Astrocyte of the cerebellum (primary cell): ENCODE measurements around the gene ZNF653.

Source experiments
- DNase-seq: peaks from one replicate; pipeline ENCODE4 v3.0.0-alpha.2; 2011; ENCODE audit warnings: low read depth
- H3K4me3 ChIP-seq: 2 replicates; pipeline ENCODE4 v1.5.1; 2011; ENCODE audit warnings: mild to moderate bottlenecking, low read depth, low read length, moderate library complexity
- in situ Hi-C: cut with HindIII; loops from 2 replicates; pipeline ENCODE4 v1.10.0; 2017; ENCODE audit warnings: low sequenced_read_pairs
- TF ChIP-seq, protein P1 (sequence below): IDR thresholded peaks from 2 replicates; pipeline ENCODE4 v1.5.1; 2012; ENCODE audit warnings: low read length, low read depth, moderate library complexity, mild to moderate bottlenecking; ENCODE audit errors: missing control alignments

ZNF653 gene

DNA sequence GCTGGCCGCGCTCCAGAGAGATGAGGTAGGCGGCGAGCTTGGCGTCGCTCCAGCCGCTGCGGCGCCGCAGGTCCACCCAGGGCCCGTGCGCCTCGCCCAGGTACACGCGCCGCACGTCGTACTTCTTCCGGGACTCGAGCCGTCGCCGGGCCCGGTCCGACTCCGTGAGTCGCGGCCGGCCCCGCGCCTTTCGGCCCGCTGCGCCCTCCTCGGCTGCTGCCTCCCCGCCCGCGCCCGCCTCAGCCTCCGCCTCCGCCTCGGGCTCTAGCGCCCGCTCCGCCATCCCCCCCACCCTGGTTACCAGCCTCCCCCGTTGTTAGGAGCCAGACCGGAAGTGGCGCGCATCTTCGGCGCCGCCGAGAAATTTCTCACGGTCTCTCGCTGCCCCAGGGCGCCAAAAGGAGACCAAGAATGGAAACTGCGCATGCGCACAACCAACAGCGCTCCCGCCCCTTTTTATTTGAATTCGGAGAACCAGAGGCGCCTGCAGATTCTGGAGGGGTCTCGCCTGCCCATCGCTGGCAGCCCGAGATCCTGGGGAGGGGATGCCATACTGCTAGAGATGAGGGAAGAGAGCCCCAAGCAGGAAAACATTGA is at the start of gene ZNF653:
Gene ZNF653 (minus strand): TSS at position 336 of the 597 bp plus-strand sequence. CDS start 53 bp downstream, at position 283.
- in situ Hi-C loops, result no loop called here
- peak within 1 kb of the TSS; percentile 68 for H3K4me3 ChIP-seq
- TF ChIP-seq, protein P1, sequence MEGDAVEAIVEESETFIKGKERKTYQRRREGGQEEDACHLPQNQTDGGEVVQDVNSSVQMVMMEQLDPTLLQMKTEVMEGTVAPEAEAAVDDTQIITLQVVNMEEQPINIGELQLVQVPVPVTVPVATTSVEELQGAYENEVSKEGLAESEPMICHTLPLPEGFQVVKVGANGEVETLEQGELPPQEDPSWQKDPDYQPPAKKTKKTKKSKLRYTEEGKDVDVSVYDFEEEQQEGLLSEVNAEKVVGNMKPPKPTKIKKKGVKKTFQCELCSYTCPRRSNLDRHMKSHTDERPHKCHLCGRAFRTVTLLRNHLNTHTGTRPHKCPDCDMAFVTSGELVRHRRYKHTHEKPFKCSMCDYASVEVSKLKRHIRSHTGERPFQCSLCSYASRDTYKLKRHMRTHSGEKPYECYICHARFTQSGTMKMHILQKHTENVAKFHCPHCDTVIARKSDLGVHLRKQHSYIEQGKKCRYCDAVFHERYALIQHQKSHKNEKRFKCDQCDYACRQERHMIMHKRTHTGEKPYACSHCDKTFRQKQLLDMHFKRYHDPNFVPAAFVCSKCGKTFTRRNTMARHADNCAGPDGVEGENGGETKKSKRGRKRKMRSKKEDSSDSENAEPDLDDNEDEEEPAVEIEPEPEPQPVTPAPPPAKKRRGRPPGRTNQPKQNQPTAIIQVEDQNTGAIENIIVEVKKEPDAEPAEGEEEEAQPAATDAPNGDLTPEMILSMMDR, result no peak
- peak; percentile 91 for DNase-seq

GRCh38 chr19:11555246-11555645 is 49.6 kb upstream of the ZNF653 start:
- TF ChIP-seq, protein P1, result no peak

DNA sequence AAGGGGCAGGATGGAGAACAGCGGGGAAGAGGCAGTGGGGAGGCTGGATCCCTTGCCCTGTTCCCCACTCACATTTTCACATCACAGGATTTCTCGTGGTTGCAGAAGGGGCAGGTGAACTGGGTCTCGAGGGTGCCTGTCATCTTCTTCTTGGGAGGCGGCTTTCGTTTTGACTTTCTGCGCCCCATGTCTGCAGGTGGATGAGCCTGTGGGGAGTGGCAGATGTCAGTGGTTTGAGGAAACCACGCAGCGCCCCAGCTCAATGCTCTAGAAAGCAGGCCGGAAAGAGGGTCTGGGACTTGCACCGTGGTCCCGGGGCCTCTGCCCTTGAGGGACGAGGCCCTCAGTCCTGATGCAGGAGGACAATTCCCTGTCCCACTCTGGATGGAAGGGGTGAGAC is 48.5 kb upstream of the ZNF653 start:
- H3K4me3 ChIP-seq, result no peak overlapping the region
- DNase-seq, result no peak
- TF ChIP-seq, protein P1, result no peak
- in situ Hi-C loops, result no loop called here

More at GRCh38 chr19:11555246-11555645, 49.6 kb upstream of the ZNF653 start:
- DNase-seq, result no peak
- H3K4me3 ChIP-seq, result no peak overlapping the region
- in situ Hi-C loops, result no loop called here

GRCh38 chr19:11552666-11553372 is 47.2 kb upstream of the ZNF653 start:
- in situ Hi-C loops, result no loop called here
- DNase-seq, result no peak
- no peak overlapping the region for H3K4me3 ChIP-seq
- TF ChIP-seq, protein P1, result no peak

DNA sequence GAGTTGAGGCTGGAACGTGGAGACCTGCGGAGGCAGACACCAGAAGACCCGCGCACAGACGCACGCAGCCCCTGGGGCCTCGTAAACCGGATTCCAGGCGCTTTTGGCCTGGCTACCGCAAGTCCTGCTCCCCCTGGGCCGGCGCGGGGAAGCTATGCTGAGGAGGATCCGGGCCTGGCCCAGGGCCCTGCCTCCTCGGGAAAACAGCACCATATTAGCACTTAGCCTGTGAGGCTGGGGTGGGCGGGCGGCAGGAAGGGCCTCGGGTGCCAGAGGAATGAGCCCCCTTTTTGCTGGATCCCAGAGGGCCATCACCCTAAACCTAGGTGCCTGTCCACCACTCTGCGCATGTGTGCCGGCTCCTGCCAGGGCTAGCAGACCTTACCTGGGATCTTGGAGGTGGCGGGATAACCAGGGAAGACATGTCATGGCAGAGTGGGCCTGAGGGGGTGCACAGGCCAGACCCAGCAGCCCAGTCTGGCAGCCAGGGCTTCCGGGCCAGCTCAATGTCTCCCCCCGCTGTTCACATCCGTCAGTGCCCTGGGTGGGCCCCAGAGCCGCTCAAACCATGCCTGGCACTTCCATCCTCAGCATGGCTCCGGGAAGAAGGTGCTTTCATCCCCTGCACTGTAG is 46.1 kb upstream of the ZNF653 start:
- TF ChIP-seq, protein P1, result peak; percentile 49
- no peak overlapping the region for H3K4me3 ChIP-seq
- DNase-seq, result no peak
- in situ Hi-C loops, result no loop called here

DNA sequence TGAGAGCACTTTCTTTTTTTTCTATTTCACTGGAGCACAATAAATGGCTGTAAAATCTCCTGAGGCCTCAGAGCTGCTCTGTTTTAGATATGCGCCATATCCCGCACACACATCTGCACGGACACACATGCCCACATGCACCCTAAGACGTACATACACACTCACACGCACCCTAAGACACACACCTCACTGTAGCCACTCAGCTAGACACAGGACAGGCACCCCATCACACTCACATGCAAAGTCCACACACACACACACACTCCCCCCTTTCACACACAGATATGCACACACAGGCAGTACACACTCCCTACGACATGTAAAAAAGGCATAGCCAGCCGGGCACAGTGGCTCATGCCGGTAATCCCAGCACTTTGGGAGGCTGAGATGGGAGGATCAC is 44.6 kb upstream of the ZNF653 start:
- DNase-seq, result no peak
- in situ Hi-C loops, result no loop called here
- TF ChIP-seq, protein P1, result no peak
- no peak overlapping the region for H3K4me3 ChIP-seq
